GM21723 (cell line): ENCODE data around the gene C22orf39.

Source experiments
- ATAC-seq: cut with Tn5 transposase; IDR thresholded peaks from one replicate; pipeline ENCODE4 v1.9.1; 2021; ENCODE audit warnings: mild to moderate bottlenecking, moderate library complexity; ENCODE audit not compliant: unreplicated experiment

Gene C22orf39, protein sequence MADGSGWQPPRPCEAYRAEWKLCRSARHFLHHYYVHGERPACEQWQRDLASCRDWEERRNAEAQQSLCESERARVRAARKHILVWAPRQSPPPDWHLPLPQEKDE

DNA sequence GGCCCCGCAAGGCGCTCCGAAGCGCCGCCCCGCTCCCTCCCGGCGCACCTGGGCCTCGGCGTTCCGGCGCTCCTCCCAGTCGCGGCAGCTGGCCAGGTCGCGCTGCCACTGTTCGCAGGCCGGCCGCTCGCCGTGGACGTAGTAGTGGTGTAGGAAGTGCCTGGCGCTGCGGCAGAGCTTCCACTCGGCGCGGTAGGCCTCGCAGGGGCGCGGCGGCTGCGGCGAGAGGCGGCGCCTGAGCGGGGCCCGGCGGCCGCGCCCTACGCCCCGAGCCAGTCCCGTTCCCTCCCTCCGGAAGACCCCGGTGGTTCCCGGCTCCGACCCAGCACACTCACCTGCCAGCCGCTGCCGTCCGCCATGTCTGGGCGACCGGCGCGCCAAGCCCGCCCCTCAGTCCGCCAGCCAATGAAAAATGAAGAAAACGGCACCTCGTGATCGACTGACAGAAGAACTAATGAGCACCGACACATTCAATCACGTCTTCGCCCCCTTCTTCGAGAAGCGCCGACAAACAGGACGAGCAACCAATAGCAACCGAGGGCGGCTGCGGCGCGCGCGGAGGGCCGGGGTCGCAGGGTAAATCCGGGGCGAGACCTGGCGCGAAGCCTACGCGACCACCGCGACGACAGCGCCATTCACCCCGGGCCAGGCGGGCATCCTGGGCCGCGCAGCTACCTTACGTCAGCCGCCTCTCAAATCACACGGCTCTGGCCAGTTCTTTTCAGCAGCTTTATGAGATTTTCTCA, at the start of gene C22orf39:
TSS of gene C22orf39 (minus strand) at position 382 of the 746 bp plus-strand sequence. CDS start at position 359, 23 bp downstream.
- peak; percentile 73 for ATAC-seq

DNA sequence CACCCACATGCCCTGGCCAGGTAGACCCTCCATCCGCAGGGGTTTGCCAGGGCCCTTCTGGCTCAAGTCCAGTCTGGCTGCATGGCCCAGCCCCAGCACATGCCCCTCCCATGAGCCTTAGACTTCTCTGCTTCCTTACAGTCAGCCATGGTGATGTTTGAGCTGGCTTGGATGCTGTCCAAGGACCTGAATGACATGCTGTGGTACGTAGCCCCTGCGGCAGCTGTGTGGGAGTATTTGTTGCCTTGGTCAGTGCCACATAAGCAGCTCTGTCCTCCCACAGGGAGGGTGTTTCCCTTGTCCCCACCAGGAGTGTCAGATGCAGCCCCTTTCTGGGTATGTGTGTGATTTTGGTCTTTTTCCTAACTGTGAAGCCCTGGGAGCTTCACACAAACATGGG, 49.7 kb upstream of the C22orf39 start:
- ATAC-seq, result no peak

DNA sequence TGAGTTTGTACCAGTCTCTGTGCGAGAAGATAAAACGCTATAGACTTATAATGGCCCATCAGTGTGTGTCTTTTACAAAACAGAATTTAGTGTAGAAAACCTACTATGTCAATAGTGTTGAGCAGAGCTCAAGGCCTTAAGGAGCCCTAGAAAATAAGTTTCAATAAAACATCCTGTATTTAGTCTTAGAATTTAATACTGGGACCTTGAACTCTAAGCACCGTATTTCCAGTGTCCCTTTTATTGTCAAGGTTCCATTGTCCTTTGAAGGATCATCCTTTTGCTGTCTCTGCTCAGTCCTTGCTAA, 48.8 kb upstream of the C22orf39 start:
- no peak for ATAC-seq

DNA sequence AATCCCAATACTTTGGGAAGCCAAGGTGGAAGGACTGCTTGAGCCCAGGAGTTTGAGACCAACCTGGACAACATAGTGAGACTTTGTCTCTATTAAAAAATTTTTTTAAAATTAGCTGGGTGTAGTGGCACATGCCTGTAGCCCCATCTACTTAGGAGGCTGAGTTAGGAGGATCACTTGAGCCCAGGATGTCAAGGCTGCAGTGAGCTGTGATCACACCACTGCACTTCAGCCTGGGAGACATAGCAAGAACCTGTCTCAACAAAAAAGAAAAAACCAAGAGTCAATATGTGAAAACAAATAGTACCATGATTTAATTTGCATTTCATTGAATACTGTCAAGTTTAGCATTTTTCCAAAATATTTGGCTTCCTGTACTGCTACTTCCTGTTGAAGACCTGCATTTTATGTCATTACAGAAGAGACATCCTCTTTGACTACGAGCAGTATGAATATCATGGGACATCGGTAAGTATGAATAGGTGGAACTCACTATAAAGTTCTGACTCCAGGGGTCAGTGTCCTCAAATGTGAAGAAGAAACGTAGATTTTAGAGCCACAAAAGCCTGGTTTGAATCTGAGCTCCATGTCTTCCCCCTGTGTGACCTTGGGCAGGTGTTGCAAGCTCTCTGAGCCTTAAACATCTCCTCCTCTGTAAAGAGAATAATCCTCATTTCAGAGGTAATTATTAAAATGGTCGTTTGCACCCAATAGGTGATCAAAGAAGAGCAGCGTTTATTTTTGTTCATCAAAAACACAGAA, 48.2 kb upstream of the C22orf39 start:
- no peak for ATAC-seq

DNA sequence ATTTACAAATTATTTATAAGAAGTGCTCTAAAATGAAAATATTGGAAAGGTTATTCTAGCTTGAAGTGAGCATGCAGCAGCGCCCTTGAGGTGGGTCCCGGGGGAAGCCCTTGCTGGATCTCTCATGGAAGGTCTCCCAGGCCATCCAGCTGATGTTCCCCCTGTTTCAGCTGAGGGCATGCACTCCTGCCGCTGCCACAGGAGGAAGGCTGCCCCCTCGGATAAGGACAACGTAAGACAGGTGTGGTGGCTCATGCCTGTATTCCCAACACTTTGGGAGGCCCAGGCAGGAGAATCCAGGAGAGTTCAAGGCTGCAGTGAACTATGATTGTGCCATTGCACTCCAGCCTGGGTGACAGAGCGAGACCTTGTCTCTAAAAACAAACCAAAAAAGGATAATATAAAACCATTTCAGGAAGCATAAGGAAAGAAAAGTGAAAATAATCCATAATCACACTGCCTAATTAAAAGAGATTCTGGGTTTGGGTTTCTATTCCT, 47.2 kb upstream of the C22orf39 start:
- no peak for ATAC-seq

DNA sequence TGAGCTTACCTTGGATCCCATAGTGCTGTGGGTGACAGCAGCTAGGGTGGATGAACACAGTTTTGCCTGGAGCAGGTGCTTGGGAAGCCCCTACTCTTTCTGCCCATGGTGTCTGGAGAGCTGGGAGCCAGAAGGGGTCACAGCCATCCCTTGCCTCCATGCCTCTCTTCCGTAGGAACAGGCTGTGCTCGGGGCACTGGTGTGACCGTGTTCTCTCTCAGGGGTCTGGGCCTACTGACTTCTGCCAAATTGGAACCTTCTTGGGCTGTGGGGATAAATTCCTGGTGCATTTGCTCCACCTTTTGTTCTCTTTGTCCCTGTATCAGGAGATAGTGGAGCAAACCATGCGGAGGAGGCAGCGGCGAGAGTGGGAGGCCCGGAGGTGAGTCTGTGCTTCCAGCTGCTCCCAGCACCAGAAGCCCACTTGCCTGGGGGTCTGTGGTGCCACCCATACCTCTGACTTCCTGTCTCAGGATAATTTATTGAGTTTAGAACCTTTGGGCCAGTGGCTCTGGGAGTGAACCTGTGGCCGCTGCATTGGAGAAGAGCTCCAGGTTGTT, 46.6 kb upstream of the C22orf39 start:
- ATAC-seq, result no peak

DNA sequence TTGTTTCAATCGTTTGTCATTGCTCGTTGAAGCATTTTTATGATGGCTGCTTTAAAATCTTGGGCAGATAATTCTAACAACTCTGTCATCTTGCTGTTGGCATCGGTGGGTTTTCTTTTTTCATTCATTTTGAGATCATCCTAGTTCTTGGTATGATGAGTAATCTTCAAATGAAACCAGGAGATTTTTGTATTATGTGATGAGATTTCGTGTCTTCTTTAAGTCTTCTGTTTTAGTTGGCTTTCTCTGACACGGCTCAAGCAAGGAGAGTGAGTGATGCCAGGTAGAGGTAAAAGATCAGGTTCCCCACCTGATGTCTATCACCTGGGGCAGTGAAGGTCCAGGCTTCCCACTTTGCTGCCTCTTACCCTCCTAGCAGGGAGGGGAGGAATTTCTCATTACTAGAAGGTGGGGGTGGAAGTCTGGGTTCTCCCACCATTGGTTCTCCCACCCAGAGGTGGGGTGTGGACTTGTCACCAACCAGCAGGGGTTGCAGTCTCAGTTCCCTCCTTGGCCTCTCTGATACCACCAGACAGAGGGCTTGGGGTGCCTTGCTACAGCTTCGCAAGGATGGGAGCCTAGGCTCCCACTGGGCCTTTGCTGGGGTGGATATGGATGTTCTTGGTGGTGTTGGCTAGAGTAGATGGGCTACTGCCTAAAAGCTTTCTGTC, 45.1 kb upstream of the C22orf39 start:
- ATAC-seq, result no peak

DNA sequence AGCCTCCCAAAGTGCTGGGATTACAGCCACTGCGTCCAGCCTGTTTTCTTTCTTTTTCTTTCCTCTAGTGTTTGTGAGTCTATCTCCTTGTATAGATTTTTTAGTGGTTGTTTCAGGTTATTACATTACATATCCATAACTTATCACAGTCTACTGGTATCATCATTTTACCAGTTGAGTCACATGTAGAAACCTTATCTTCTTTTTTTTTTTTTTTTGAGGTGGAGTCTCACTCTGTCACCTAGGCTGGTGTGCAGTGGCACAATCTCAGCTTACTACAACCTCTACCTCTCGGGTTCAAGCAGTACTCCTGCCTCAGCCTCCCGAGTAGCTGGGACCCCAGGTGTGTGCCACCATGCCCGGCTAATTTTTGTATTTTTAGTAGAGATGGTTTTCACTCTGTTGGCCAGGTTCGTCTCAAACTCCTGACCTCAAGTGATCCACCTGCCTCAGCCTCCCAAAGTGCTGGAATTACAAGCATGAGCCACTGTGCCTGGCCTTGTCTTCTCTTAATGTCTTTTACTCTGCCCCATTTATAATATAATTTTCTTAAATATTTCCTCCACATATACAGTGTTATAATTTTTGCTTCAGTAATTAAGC, 43.2 kb upstream of the C22orf39 start:
- no peak for ATAC-seq

DNA sequence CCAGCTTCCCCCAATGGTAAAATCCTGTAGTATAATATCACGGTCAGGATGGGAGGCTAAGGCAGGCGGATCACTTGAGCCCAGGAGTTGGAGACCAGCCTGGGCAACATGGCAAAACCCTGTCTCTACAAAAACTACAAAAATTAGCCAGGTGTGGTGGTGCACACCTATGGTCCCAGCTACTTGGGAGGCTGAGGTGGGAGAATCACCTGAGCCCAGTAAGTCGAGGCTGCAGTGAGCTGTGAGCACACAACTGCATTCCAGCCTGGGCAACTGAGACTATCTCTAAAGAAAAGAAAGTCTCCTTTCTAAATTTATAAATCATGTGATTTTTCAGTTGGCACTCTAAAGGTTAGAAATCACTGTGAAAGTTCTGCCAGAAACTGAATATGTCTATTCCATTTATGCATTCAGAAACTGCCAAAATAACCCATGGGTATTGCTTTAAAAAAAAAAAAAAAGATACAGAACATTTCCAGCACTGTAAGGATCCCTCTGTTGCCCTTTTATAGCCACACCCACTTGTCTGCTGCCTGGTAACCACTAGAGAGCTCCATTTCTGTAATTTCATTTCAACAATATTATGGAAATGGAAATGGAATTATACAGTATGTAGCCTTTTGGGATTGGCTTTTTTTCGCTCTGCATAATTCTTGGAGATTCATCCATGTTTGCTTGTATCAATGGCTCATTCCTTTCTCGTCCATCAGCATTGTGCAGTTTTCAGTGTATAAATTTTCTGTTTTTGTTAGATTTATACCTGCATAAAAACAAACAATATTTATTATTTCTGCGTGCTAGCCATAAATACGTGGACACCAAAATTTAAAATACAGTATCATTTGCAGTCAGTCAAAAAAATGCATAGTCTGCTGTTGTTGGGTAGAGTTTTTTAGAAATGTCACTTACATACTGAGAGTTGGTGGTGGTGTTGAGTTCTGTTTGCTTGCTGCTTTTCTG, 41.7 kb upstream of the C22orf39 start:
- ATAC-seq, result no peak

DNA sequence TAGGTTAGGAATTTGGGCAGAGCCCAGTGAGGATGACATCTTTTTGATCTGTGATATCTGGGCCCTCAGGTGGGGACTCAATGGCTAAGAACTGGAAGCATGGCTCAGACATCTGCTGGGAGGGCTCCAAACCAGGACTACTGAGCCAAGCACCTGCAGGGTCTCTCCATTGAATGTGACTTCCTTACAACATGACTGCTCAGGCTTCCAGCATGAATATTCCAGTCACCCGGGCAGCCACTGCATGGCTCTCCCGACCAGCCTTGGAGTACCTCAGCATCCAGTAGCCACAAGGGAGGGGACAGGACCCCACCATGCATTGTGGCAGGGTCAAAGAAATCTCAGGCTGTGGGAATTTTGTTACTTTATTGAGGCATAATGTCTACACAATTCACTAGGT, 40.8 kb upstream of the C22orf39 start:
- no peak for ATAC-seq

DNA sequence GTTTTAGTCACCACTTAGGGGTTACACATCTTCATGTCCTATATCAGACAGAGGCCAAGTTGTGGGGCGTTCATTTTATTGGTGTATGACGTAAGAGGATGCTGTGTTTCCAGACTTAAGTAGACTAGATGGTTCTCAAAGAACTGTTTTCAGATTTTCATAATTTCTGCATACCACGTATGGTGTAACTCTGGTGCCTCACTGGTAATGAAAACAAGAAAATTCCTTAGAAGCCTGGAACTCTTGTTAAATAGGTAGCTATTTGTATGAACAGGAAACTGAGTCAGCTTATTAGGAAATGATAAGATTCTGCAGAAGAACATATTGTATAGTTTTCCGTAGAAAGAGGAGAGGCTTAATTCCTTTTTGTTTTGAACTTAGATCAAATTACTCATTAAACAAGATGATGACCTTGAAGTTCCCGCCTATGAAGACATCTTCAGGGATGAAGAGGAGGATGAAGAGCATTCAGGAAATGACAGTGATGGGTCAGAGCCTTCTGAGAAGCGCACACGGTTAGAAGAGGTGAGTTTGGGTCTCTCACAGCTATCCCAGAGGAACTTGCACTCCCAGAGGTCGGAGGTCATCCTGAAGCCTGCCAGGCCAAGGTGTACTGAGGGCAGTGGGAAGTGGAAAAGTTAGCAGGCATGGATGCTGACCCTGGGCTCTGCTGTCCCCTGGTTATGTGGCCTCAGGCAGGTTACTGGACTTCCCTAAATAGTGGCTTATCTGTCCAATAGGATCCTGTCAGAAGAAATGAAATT, 36.2 kb upstream of the C22orf39 start:
- no peak for ATAC-seq

DNA sequence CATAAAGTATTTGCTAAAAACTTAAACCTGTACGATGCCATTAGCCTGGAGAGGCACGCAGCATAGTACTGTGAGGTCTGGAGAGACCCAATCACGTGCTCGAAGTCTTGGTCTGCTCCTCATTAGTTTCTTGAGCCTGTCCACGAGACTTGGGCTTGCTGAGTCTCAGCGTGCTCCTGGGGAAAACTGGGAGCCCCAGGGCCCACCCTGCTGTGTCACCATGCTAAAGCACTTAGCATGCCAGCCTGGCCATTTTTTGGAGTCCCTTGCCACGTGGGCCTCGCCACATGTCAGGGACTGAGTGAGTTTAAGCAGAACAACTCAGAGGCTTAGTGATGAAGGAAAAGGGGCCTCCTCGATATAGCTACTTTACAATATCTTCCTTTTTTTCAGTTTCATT, 34.8 kb upstream of the C22orf39 start:
- ATAC-seq, result no peak

DNA sequence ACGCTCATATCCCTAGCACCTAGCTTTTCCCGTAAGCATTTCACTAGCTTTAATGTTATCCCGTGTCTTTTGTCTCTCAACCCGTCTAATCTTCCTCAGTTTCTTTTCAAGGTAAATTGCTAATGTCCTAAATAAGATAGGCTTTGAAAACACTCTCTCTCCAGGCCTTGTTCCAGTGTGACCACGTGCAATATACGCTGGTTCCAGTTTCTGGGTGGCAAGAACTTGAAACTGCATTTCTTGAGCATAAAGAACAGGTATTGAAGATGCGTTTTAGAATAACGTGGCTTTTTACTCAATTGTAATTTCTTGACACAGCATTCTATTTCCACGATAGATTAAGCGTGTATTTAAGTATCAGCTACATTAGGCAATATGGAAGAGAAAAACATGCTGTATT, 33.3 kb upstream of the C22orf39 start:
- ATAC-seq, result no peak

DNA sequence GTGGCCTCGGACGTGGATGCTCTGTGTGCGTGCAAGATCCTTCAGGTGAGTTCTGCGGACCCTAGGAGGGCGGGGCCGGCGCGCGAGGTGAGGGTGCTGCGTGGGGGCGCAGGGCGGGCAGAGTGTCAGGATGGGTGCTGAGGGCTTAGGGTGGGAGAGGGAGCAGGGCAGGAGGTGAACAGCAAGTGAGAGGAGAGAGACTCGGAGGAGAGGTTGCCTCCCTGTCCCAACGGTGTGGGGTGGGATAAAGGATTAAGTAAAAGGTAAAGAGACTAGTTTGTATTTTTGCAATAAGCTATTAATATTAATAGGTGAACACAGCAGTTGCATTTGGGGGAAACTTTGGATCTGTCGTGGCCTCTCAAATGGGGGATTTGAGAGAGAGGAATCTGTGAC, 32.7 kb upstream of the C22orf39 start:
- peak; percentile 5 for ATAC-seq

DNA sequence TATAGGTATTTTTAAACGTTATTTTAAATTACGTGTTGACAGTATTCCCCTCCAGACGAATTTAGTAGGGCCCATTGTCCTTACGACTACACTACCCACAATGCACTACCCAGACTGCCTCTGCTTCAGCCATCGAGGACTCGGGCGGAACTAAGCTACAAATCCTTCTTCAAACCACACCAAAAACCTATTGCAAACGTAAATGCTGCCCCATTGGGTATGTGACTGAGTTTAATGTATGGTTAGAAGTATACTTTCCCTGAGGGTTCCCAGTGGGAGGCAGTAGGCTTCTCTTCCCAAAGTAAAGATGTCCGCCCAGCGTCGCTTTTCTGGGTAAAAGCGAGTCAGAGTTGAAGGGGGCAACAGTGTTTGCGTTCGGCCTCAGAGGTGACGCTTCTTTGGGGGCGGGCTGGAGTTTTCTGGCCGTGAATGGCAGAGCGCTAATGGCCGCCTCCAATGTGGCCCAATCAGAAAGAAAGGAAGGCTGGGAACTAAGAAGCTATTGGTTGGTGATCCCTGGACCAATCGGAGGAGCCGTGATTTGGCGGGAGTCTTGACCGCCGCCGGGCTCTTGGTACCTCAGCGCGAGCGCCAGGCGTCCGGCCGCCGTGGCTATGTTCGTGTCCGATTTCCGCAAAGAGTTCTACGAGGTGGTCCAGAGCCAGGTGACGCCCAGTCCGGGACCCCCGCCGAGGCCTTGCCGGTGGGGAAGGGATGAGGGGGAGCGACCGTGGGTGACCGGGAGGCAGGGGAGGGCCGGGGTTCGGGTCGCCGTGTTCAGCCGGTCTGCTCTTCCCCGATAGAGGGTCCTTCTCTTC, 32.1 kb upstream of the C22orf39 start, which contains the start of gene CDC45:
TSS of gene CDC45 (plus strand) at position 566 of the 818 bp plus-strand sequence. CDS start at position 615, 49 bp downstream.
- ATAC-seq, result peak; percentile 83

DNA sequence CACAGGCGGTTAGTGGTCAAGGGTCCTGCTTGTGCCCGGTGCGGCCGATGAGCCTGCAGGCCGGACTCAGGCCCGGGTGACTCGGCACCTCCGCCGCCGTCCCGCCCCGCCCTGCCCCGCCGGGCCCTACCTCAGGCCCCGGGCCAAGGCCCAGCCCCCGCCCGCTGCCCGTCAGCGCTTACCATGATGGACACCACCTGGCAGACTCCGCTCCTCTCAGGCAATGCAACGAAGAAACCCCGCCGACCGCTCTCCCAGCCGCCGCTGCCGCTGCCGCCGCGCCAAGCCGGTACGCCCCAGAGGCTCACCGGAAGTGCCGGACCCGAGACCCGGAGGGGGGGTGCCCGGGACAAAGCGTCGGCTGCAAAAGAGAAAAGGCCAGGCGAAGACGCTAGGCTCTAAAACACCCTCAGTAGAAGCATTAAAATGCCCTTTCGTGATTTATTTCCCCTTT, 31.4 kb upstream of the C22orf39 start, which contains the start of gene UFD1:
TSS of gene UFD1 (minus strand) at position 293 of the 454 bp plus-strand sequence. CDS start at position 185, 108 bp downstream.
- ATAC-seq, result peak; percentile 52

DNA sequence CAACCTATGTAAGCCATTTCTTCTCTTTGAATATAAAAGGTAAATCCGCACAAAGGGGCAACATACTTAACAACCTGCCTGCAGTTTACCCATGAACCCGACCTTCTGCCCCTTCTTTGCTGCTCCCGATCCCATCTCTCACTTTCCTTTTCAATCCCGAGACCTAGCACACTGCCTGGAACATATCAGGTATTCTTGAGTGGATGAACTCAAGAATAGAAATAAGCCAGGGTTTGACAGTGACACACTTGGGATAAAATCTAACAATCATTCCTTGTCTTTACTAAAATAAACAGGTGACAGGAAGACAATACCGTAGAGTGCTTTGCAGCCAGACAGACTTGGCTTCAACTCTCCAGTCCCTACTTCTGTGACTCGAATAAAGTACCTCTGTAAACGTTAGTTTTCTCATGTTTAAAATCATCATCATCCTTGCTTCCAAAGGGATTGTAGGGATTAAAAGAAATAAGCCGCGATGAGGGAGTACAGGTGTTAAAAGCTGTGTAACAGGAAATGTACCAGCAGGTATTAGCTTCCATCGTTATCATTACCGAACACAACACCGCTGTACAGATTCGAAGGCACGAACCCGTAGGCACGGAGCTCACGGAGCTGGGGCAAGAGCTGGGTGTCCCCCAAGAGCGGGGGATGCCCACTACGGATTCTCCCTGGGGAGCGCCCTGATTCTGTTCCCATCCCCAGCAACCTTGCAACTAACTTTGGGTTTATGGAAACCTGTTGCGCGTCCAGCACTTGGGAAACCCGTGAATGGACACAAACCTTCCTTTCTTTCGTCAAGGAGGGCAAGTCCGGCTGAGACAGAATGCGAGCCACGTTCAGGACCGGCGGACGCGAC, 30.8 kb upstream of the C22orf39 start:
- ATAC-seq, result no peak
